HepG2 (cell line): ENCODE data around the gene C20orf141. TPM values are rescaled to one million over a fixed set of nuclear protein-coding genes. Genes with fewer than 3 reads are reported as not detected.

Source experiments
- CBX5 ChIP-seq: sonication (generic); formaldehyde crosslinking; IDR thresholded peaks from 2 replicates; pipeline ENCODE4 v1.4.0; 2020; ENCODE audit warnings: missing genetic modification reagents, borderline replicate concordance
- HMGXB4 ChIP-seq, 2 experiments: sonication (generic) in 1 of 2; formaldehyde crosslinking in 1 of 2; IDR thresholded peaks; 2 replicates each; pipeline versions ENCODE4 v1.4.0 to v1.6.1; 2018 to 2020; ENCODE audit warnings: missing genetic modification reagents in 2 of 2, borderline replicate concordance in 1 of 2, low read depth in 1 of 2, mild to moderate bottlenecking in 1 of 2, missing biosample characterization in 1 of 2
- KDM6A ChIP-seq: IDR thresholded peaks from 2 replicates; pipeline ENCODE4 v1.6.1; 2016; ENCODE audit warnings: low read depth
- MAFK ChIP-seq, 2 experiments: IDR thresholded peaks in 1 of 2; conservative IDR thresholded peaks in 1 of 2; 2 replicates each; pipeline ENCODE4 v1.6.1; 2011; ENCODE audit warnings: improper control_type of control experiment in 2 of 2, low read length in 2 of 2
- MIER2 ChIP-seq: IDR thresholded peaks from 2 replicates; pipeline ENCODE4 v1.6.1; 2016; ENCODE audit warnings: missing biosample characterization, missing genetic modification reagents
- REST ChIP-seq, 2 experiments: IDR thresholded peaks; 2 replicates each; pipeline ENCODE4 v1.6.1; 2011 to 2012; ENCODE audit warnings: low read length in 2 of 2, borderline replicate concordance in 1 of 2, low read depth in 1 of 2, mild to moderate bottlenecking in 1 of 2, moderate library complexity in 1 of 2
- SP1 ChIP-seq, 2 experiments: fragments of 450-650 bp in 1 of 2; sonication (generic) in 1 of 2; formaldehyde crosslinking in 1 of 2; IDR thresholded peaks; 2 replicates each; pipeline versions ENCODE4 v1.4.0 to v1.6.1; 2016 to 2020; ENCODE audit warnings: missing genetic modification reagents in 1 of 2
- ZFP37 ChIP-seq: sonication (generic); formaldehyde crosslinking; IDR thresholded peaks from 2 replicates; pipeline ENCODE4 v1.4.0; 2020; ENCODE audit warnings: missing genetic modification reagents, borderline replicate concordance
- ZNF10 ChIP-seq: sonication (generic); formaldehyde crosslinking; IDR thresholded peaks from 2 replicates; pipeline ENCODE4 v1.4.0; 2020; ENCODE audit warnings: mild to moderate bottlenecking, low read depth, missing genetic modification reagents, borderline replicate concordance
- ZNF225 ChIP-seq: sonication (generic); formaldehyde crosslinking; IDR thresholded peaks from 2 replicates; pipeline ENCODE4 v1.4.0; 2020; ENCODE audit warnings: mild to moderate bottlenecking, missing genetic modification reagents
- ZNF362 ChIP-seq: sonication (generic); formaldehyde crosslinking; IDR thresholded peaks from 2 replicates; pipeline ENCODE4 v1.4.0; 2020; ENCODE audit warnings: missing genetic modification reagents, mild to moderate bottlenecking, borderline replicate concordance
- ZNF546 ChIP-seq: sonication (generic); formaldehyde crosslinking; conservative IDR thresholded peaks from 2 replicates; pipeline ENCODE4 v1.8.1; 2023; ENCODE audit warnings: mild to moderate bottlenecking, missing genetic modification reagents
- ZNF619 ChIP-seq: sonication (generic); formaldehyde crosslinking; IDR thresholded peaks from 2 replicates; pipeline ENCODE4 v1.4.0; 2020; ENCODE audit warnings: mild to moderate bottlenecking, missing genetic modification reagents
- ZNF687 ChIP-seq: sonication (generic); formaldehyde crosslinking; IDR thresholded peaks from 2 replicates; pipeline ENCODE4 v1.5.1; 2020; ENCODE audit warnings: mild to moderate bottlenecking, missing genetic modification reagents, moderate library complexity
- polyA plus RNA-seq, 8 experiments: library from polyadenylated mRNA; depleted of rRNA in 3 of 8; stranded (reverse) in 7 of 8; unstranded in 1 of 8; fragments of >200 nt; fragmentation: Illumina TruSeq in 4 of 8; extraction: Trizol in 4 of 8; gene quantifications; 2 replicates each; pipeline versions ENCODE4 v1.2.1 to v1.2.3, GENCODE V29; 2011 to 2016; ENCODE audit warnings: low read depth in 4 of 8, missing spikeins in 1 of 8, mixed read lengths in 1 of 8; ENCODE audit not compliant: insufficient read depth in 1 of 8
- total RNA-seq, 5 experiments: library from RNA; depleted of rRNA; stranded (reverse); fragments of >200 nt; fragmentation: Illumina TruSeq; extraction: Trizol; gene quantifications; 2 replicates each; pipeline ENCODE4 v1.2.3, GENCODE V29; 2016; ENCODE audit warnings: low read depth in 1 of 5

The C20orf141 gene
- total and polyA plus RNA-seq, 2 of the 13 experiments (the other 11 are each of a cell fraction or from before 2014, with no cell fraction given) = not detected

GRCh38 chr20:2816583-2817340 lies 2.0 kb downstream of the C20orf141 start (continued):
- no peak for TF ChIP-seq REST (IDR thresholded peaks at IDR 0.05; ENCODE audit: borderline replicate concordance in 1 of 2, low read depth in 1 of 2, low read length in 2 of 2)
- TF ChIP-seq ZFP37 (CRISPR knock-in tag) = no peak
- no peak for TF ChIP-seq MAFK (conservative IDR thresholded peaks at IDR 0.05 in 1 of 2, IDR thresholded peaks at IDR 0.05 in 1 of 2; ENCODE audit: low read length in 2 of 2)
- TF ChIP-seq ZNF546 (CRISPR knock-in tag) = no peak
- no peak for TF ChIP-seq ZNF362 (CRISPR knock-in tag)
- no peak for TF ChIP-seq CBX5 (CRISPR knock-in tag)
- TF ChIP-seq ZNF10 (CRISPR knock-in tag) = no peak
- no peak for TF ChIP-seq KDM6A (CRISPR knock-in tag)
- no peak for TF ChIP-seq HMGXB4 (CRISPR knock-in tag; IDR thresholded peaks at IDR 0.05; ENCODE audit: borderline replicate concordance in 1 of 2, low read depth in 1 of 2)
- TF ChIP-seq SP1 (IDR thresholded peaks at IDR 0.05) = no peak
- no peak for TF ChIP-seq SP1 (CRISPR knock-in tag; IDR thresholded peaks at IDR 0.05)
- peak; percentile 40 for TF ChIP-seq ZNF687 (CRISPR knock-in tag)
- TF ChIP-seq MIER2 (CRISPR knock-in tag) = no peak
- no peak for TF ChIP-seq ZNF619 (CRISPR knock-in tag)
- TF ChIP-seq ZNF225 (CRISPR knock-in tag) = no peak
